ENCODE measurements around the gene LDB2.

Gene LDB2

GRCh38 chr4:16505726-16506125 is 392.7 kb downstream of the LDB2 start:
- no peak; the same call in 1 of the 2 replicates for TF ChIP-seq CTCF (IDR thresholded peaks at IDR 0.05)

GRCh38 chr4:16505267-16505666 is 393.2 kb downstream of the LDB2 start:
- no peak for TF ChIP-seq CTCF (IDR thresholded peaks at IDR 0.05)

- TF ChIP-seq CTCF (IDR thresholded peaks at IDR 0.05) = no peak
Measured at GRCh38 chr4:16503421-16504100, 394.9 kb downstream of the LDB2 start.

GRCh38 chr4:16498978-16499377 is 399.5 kb downstream of the LDB2 start:
- TF ChIP-seq CTCF (IDR thresholded peaks at IDR 0.05) = no peak

- TF ChIP-seq CTCF (IDR thresholded peaks at IDR 0.05) = no peak
Measured at GRCh38 chr4:16496501-16496900, 401.9 kb downstream of the LDB2 start.

GRCh38 chr4:16492872-16493271 is 405.6 kb downstream of the LDB2 start:
- no peak for TF ChIP-seq CTCF (IDR thresholded peaks at IDR 0.05)

GRCh38 chr4:16489226-16489625 is 409.2 kb downstream of the LDB2 start:
- no peak for TF ChIP-seq CTCF (IDR thresholded peaks at IDR 0.05)

GRCh38 chr4:16488084-16488483 is 410.4 kb downstream of the LDB2 start:
- TF ChIP-seq CTCF (IDR thresholded peaks at IDR 0.05) = no peak
